H54 (cell line): ENCODE data around the gene AATK.

Experiments used
- DNase-seq: peaks from one replicate; pipeline ENCODE4 v3.0.0; 2011; ENCODE audit warnings: low spot score, mixed read lengths; ENCODE audit not compliant: insufficient read length
- FAIRE-seq: peaks from 3 replicates; lab custom pipeline; 2011; peaks lifted over from hg19 to GRCh38; lab: Jason Lieb, UNC
- POLR2A ChIP-seq: IDR thresholded peaks from 2 replicates; pipeline ENCODE4 v1.6.1; 2011; ENCODE audit warnings: low read depth, mild to moderate bottlenecking, low read length

AATK gene

GRCh38 chr17:81165246-81166032 lies 582 bp downstream of the AATK start, which contains the start of gene PVALEF:
TSS of gene PVALEF (plus strand) at chr17:81165507. CDS start at chr17:81181227, 15,720 bp downstream.
- FAIRE-seq (no peak), DNase-seq (no peak)
- no peak for TF ChIP-seq POLR2A

GRCh38 chr17:81164371-81165245 lies 1.4 kb downstream of the AATK start:
- TF ChIP-seq POLR2A = no peak
- DNase-seq = no peak
- no peak for FAIRE-seq

- FAIRE-seq (no peak), DNase-seq (no peak)
- TF ChIP-seq POLR2A = no peak
Measured at GRCh38 chr17:81163703-81164370, 2.2 kb downstream of the AATK start.

- TF ChIP-seq POLR2A = no peak
- FAIRE-seq = no peak
- DNase-seq = no peak
Measured at GRCh38 chr17:81163051-81163695, 2.8 kb downstream of the AATK start.

GRCh38 chr17:81162491-81162890 lies 3.5 kb downstream of the AATK start:
- DNase-seq (no peak), FAIRE-seq (no peak)
- TF ChIP-seq POLR2A = no peak

GRCh38 chr17:81161972-81162371 lies 4.0 kb downstream of the AATK start:
- DNase-seq (no peak), FAIRE-seq (no peak)
- no peak for TF ChIP-seq POLR2A

GRCh38 chr17:81161536-81161935 lies 4.5 kb downstream of the AATK start:
- FAIRE-seq (no peak), DNase-seq (no peak)
- no peak for TF ChIP-seq POLR2A

- FAIRE-seq (no peak), DNase-seq (no peak)
- no peak for TF ChIP-seq POLR2A
Measured at GRCh38 chr17:81160747-81161453, 5.1 kb downstream of the AATK start.

GRCh38 chr17:81160306-81160705 lies 5.7 kb downstream of the AATK start:
- FAIRE-seq (no peak), DNase-seq (no peak)
- no peak for TF ChIP-seq POLR2A

- FAIRE-seq (no peak), DNase-seq (no peak)
- no peak for TF ChIP-seq POLR2A
Measured at GRCh38 chr17:81159611-81160265, 6.3 kb downstream of the AATK start.

GRCh38 chr17:81158688-81159590 lies 7.1 kb downstream of the AATK start:
- no peak for TF ChIP-seq POLR2A
- FAIRE-seq (no peak), DNase-seq (no peak)
